HCT116 (cell line): ENCODE results near the gene RMP24.

Experiments used
- ATAC-seq: fragments of 200-7000 bp; cut with Tn5 transposase; 2 replicates; pipeline ENCODE4 v1.9.1; 2020; ENCODE audit warnings: mild to moderate bottlenecking, moderate library complexity
- BruUV-seq: library from RNA; stranded (reverse); fragments of 400-500 nt; replicated peaks from 2 replicates; lab custom pipeline; 2021; lab: Mats Ljungman, UMichigan
- CTCF ChIA-PET: fragments of 300-600 bp; sonication (Branson Sonifier 250); formaldehyde crosslinking; loops from one replicate; lab custom pipeline; 2021; ENCODE audit warnings: antibody characterized with exemption; lab: Charles Lee
- POLR2A ChIA-PET: fragments of 300-600, 350-600 bp; sonication (Branson Sonifier 250); formaldehyde crosslinking; loops from one replicate; lab custom pipeline; 2021; ENCODE audit warnings: antibody characterized with exemption; lab: Charles Lee
- RAD21 ChIA-PET, 2 experiments: fragments of 300-600 bp; sonication (Branson Sonifier 250); formaldehyde crosslinking; loops; one replicate each; lab custom pipeline; 2023; ENCODE audit warnings: low total read pairs in 2 of 2; ENCODE audit not compliant: uncharacterized antibody in 2 of 2, unreplicated experiment in 2 of 2, low non-redundant PET in 1 of 2; lab: Charles Lee
- DNase-seq: peaks from one replicate; pipeline ENCODE4 v3.0.0-alpha.2; 2010; ENCODE audit warnings: low read depth, low spot score
- H2AFZ ChIP-seq: fragments of 200-600 bp; shearing (Covaris generic), sonication (generic); 2 replicates; pipeline ENCODE4 v1.6.1; 2017; ENCODE audit warnings: low read depth, mixed run types, mixed read lengths, antibody characterized with exemption, low read length; ENCODE audit not compliant: poor library complexity, severe bottlenecking
- H3K27ac ChIP-seq: 2 replicates; pipeline ENCODE4 v1.5.1; 2012; ENCODE audit warnings: low read depth, low read length
- H3K27me3 ChIP-seq: fragments of 200-600 bp; sonication (generic); 2 replicates; pipeline ENCODE4 v1.6.1; 2016; ENCODE audit warnings: mixed run types, low read length, mixed read lengths; ENCODE audit not compliant: insufficient read depth
- H3K36me3 ChIP-seq, 2 experiments: fragments of 200-500 bp in 1 of 2; fragments of 200-600 bp in 1 of 2; sonication (Bioruptor generic) in 1 of 2; sonication (generic) in 1 of 2; 2 replicates each; pipeline versions ENCODE4 v1.5.1 to v1.6.1; 2014 to 2016; ENCODE audit warnings: low read length in 2 of 2, inconsistent platforms in 1 of 2, mixed read lengths in 1 of 2, mixed run types in 1 of 2; ENCODE audit not compliant: insufficient read depth in 2 of 2, control insufficient read depth in 1 of 2
- H3K4me1 ChIP-seq, 2 experiments: fragments of 200-600 bp in 1 of 2; sonication (generic) in 1 of 2; 2 replicates each; pipeline versions ENCODE4 v1.5.1 to v1.6.1; 2012 to 2017; ENCODE audit warnings: low read length in 2 of 2, inconsistent platforms in 1 of 2, mild to moderate bottlenecking in 1 of 2, mixed read lengths in 1 of 2, mixed run types in 1 of 2, moderate library complexity in 1 of 2; ENCODE audit not compliant: insufficient read depth in 2 of 2, control insufficient read depth in 1 of 2
- H3K4me2 ChIP-seq: fragments of 200-600 bp; sonication (generic); 2 replicates; pipeline ENCODE4 v1.6.1; 2017; ENCODE audit warnings: mixed run types, low read length, mixed read lengths
- H3K4me3 ChIP-seq, 2 experiments: fragments of 200-600 bp in 1 of 2; sonication (generic) in 1 of 2; replicated peaks in 1 of 2; 2 replicates each; pipeline ENCODE4 v1.5.1; 2011 to 2016; ENCODE audit warnings: low read length in 2 of 2, control low read depth in 1 of 2, low read depth in 1 of 2, mild to moderate bottlenecking in 1 of 2, mixed read lengths in 1 of 2, mixed run types in 1 of 2
- H3K79me2 ChIP-seq: fragments of 200-600 bp; sonication (generic); 2 replicates; pipeline ENCODE4 v1.6.1; 2017; ENCODE audit warnings: mild to moderate bottlenecking, mixed run types, low read length, moderate library complexity, mixed read lengths; ENCODE audit not compliant: insufficient read depth
- H3K9ac ChIP-seq: fragments of 200-600 bp; sonication (generic); 2 replicates; pipeline ENCODE4 v1.6.1; 2016; ENCODE audit warnings: low read length, mixed read lengths
- H3K9me2 ChIP-seq: fragments of 200-600 bp; sonication (generic), shearing (Covaris generic); 2 replicates; pipeline ENCODE4 v1.6.1; 2017; ENCODE audit warnings: mixed run types, mild to moderate bottlenecking, moderate library complexity; ENCODE audit not compliant: insufficient read depth
- H3K9me3 ChIP-seq, 2 experiments: fragments of 200-500 bp in 1 of 2; fragments of 200-600 bp in 1 of 2; sonication (Bioruptor generic) in 1 of 2; sonication (generic) in 1 of 2; 2 replicates each; pipeline ENCODE4 v1.6.1; 2014 to 2017; ENCODE audit warnings: low read length in 2 of 2, mixed read lengths in 2 of 2, inconsistent platforms in 1 of 2, low read depth in 1 of 2, mild to moderate bottlenecking in 1 of 2, mixed run types in 1 of 2, moderate library complexity in 1 of 2; ENCODE audit not compliant: control insufficient read depth in 1 of 2, insufficient read depth in 1 of 2
- H4K20me1 ChIP-seq: fragments of 200-600 bp; sonication (generic), shearing (Covaris generic); 2 replicates; pipeline ENCODE4 v1.6.1; 2017; ENCODE audit warnings: mixed run types, mild to moderate bottlenecking, moderate library complexity; ENCODE audit not compliant: insufficient read depth
- CBX3 ChIP-seq: IDR thresholded peaks from 2 replicates; pipeline ENCODE4 v1.6.1; 2012; ENCODE audit warnings: low read depth
- CEBPB ChIP-seq: IDR thresholded peaks from 2 replicates; pipeline ENCODE4 v1.6.1; 2012; ENCODE audit warnings: low read depth
- ELF1 ChIP-seq: IDR thresholded peaks from 2 replicates; pipeline ENCODE4 v1.6.1; 2012; ENCODE audit warnings: low read depth, borderline replicate concordance
- EZH2 ChIP-seq: fragments of 200-600 bp; sonication (generic); IDR thresholded peaks from 2 replicates; pipeline ENCODE4 v1.6.1; 2017; ENCODE audit warnings: antibody characterized with exemption, mixed run types
- EZH2phosphoT487 ChIP-seq: fragments of 200-600 bp; IDR thresholded peaks from 2 replicates; pipeline ENCODE4 v1.6.1; 2018; ENCODE audit warnings: antibody characterized with exemption, borderline replicate concordance
- JUND ChIP-seq: IDR thresholded peaks from 2 replicates; pipeline ENCODE4 v1.6.1; 2012
- RAD21 ChIP-seq: IDR thresholded peaks from 2 replicates; pipeline ENCODE4 v1.6.1; 2012; ENCODE audit warnings: low read depth, mild to moderate bottlenecking
- SIN3A ChIP-seq: IDR thresholded peaks from 2 replicates; pipeline ENCODE4 v1.6.1; 2012; ENCODE audit warnings: low read depth
- SRF ChIP-seq: IDR thresholded peaks from 2 replicates; pipeline ENCODE4 v1.6.1; 2012; ENCODE audit warnings: low read depth
- YY1 ChIP-seq: IDR thresholded peaks from 2 replicates; pipeline ENCODE4 v1.6.1; 2011; ENCODE audit warnings: low read length, low read depth, moderate library complexity, mild to moderate bottlenecking; ENCODE audit not compliant: insufficient replicate concordance; ENCODE audit errors: extremely low read depth
- ZFX ChIP-seq: fragments of 450-650 bp; IDR thresholded peaks from 2 replicates; pipeline ENCODE4 v1.6.1; 2017
- ZNF274 ChIP-seq: fragments of 200-500 bp; sonication (Bioruptor generic); IDR thresholded peaks from 2 replicates; pipeline ENCODE4 v1.6.1; 2014; ENCODE audit warnings: mild to moderate bottlenecking, low read depth, low read length, inconsistent platforms
- intact Hi-C: fragments of 100-400 bp; cut with micrococcal nuclease; formaldehyde crosslinking; loops from 2 replicates; pipeline ENCODE4 v1.10.0; 2022
- TF ChIP-seq, protein P1 (sequence below), 3 experiments: fragments of 200-600 bp in 1 of 3; sonication (generic) in 1 of 3; IDR thresholded peaks in 2 of 3; conservative IDR thresholded peaks in 1 of 3; 2 replicates each; pipeline ENCODE4 v1.5.1; 2012 to 2017; ENCODE audit warnings: low read depth in 2 of 3, low read length in 2 of 3, antibody characterized with exemption in 1 of 3, borderline replicate concordance in 1 of 3, control low read depth in 1 of 3, mild to moderate bottlenecking in 1 of 3, mixed read lengths in 1 of 3, mixed run types in 1 of 3, moderate library complexity in 1 of 3; ENCODE audit not compliant: insufficient read depth in 1 of 3
- TF ChIP-seq, protein P2 (sequence below): IDR thresholded peaks from 2 replicates; pipeline ENCODE4 v1.6.1; 2012; ENCODE audit warnings: low read depth
- TF ChIP-seq, protein P3 (sequence below): IDR thresholded peaks from 2 replicates; pipeline ENCODE4 v1.6.1; 2012
- TF ChIP-seq, protein P4 (sequence below): IDR thresholded peaks from 2 replicates; pipeline ENCODE4 v1.6.1; 2012

RMP24 gene

DNA sequence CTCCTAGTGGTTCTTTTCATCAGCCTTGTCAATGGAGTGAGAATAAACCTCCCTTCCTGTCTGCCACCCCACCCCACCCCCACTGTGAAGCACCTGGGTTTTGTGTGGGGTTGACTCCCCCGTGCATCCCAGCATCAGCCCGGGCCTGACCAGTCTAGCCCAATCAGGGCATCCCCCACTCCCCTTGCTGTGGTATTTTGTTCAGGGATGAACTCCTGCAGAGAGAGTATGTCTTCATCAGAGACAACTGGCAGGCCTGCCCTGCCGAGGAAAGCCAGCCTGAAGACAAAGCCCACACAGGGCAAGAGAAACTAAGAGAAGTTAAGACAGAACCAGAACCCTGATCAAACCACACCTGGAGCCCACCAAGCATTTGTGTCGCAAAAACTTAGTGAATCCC is 36.7 kb upstream of the RMP24 start (continued):
- TF ChIP-seq, protein P1, sequence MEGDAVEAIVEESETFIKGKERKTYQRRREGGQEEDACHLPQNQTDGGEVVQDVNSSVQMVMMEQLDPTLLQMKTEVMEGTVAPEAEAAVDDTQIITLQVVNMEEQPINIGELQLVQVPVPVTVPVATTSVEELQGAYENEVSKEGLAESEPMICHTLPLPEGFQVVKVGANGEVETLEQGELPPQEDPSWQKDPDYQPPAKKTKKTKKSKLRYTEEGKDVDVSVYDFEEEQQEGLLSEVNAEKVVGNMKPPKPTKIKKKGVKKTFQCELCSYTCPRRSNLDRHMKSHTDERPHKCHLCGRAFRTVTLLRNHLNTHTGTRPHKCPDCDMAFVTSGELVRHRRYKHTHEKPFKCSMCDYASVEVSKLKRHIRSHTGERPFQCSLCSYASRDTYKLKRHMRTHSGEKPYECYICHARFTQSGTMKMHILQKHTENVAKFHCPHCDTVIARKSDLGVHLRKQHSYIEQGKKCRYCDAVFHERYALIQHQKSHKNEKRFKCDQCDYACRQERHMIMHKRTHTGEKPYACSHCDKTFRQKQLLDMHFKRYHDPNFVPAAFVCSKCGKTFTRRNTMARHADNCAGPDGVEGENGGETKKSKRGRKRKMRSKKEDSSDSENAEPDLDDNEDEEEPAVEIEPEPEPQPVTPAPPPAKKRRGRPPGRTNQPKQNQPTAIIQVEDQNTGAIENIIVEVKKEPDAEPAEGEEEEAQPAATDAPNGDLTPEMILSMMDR (IDR thresholded peaks at IDR 0.05 in 2 of 3, conservative IDR thresholded peaks at IDR 0.05 in 1 of 3; ENCODE audit: borderline replicate concordance in 1 of 3, insufficient read depth in 1 of 3, low read depth in 2 of 3, low read length in 2 of 3) = no peak
- TF ChIP-seq RAD21 (no peak), SIN3A (no peak), SRF (no peak), ELF1 (no peak), ZNF274 (no peak), ZFX (no peak), YY1 (no peak), EZH2phosphoT487 (no peak)

DNA sequence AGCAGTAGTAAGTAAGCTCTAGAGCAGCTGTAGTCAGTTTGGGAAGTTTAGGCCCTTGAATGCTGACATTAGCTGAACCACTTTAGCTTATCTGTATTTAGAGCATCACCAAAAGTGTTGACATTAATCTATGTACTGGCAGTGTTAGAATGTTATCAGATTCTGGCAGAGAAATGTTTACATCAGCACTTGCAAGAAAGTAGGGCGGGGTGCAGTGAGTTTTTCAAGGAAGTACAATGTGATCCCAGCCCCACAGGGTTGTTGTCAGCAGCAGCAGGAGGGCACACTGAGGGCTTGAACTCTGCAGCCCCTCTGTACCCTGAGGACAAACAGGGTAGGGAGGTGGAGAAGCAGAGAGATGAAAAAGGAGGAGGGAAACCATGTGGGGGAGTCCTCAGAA is 35.5 kb upstream of the RMP24 start:
- H3K36me3 ChIP-seq = no peaks in the 10 kb centered on the region
- H3K27me3 ChIP-seq = no peaks in the 10 kb centered on the region
- H3K79me2 ChIP-seq = no peaks in the 10 kb centered on the region
- H3K4me2 ChIP-seq = no peak overlapping the region
- ATAC-seq (no peak), DNase-seq (no peak)
- CTCF ChIA-PET = interaction anchor here (2.1 kb wide), 1 partner anchor 13 kb away, joined by 15 read pairs; no protein-coding TSS in a partner anchor
- H4K20me1 ChIP-seq = no peaks in the 10 kb centered on the region
- BruUV-seq = no TSS peak
- H3K4me3 ChIP-seq = no peak overlapping the region
- RAD21 ChIA-PET = no interaction called here
- H3K9me2 ChIP-seq = no peaks in the 10 kb centered on the region
- H3K4me1 ChIP-seq = no peaks in the 10 kb centered on the region
- intact Hi-C loops = no loop called here
- POLR2A ChIA-PET = interaction anchor here (0.6 kb wide), 1 partner anchor 724 kb away, joined by 4 read pairs; no protein-coding TSS in a partner anchor
- no peak overlapping the region for H2AFZ ChIP-seq
- no peak overlapping the region for H3K9ac ChIP-seq
- no peaks in the 10 kb centered on the region for H3K9me3 ChIP-seq
- TF ChIP-seq, protein P2, sequence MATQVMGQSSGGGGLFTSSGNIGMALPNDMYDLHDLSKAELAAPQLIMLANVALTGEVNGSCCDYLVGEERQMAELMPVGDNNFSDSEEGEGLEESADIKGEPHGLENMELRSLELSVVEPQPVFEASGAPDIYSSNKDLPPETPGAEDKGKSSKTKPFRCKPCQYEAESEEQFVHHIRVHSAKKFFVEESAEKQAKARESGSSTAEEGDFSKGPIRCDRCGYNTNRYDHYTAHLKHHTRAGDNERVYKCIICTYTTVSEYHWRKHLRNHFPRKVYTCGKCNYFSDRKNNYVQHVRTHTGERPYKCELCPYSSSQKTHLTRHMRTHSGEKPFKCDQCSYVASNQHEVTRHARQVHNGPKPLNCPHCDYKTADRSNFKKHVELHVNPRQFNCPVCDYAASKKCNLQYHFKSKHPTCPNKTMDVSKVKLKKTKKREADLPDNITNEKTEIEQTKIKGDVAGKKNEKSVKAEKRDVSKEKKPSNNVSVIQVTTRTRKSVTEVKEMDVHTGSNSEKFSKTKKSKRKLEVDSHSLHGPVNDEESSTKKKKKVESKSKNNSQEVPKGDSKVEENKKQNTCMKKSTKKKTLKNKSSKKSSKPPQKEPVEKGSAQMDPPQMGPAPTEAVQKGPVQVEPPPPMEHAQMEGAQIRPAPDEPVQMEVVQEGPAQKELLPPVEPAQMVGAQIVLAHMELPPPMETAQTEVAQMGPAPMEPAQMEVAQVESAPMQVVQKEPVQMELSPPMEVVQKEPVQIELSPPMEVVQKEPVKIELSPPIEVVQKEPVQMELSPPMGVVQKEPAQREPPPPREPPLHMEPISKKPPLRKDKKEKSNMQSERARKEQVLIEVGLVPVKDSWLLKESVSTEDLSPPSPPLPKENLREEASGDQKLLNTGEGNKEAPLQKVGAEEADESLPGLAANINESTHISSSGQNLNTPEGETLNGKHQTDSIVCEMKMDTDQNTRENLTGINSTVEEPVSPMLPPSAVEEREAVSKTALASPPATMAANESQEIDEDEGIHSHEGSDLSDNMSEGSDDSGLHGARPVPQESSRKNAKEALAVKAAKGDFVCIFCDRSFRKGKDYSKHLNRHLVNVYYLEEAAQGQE = no peak
- TF ChIP-seq SRF = no peak
- no peak for TF ChIP-seq CEBPB
- no peak for TF ChIP-seq YY1
- no peak for TF ChIP-seq EZH2
- TF ChIP-seq CBX3 = no peak
- TF ChIP-seq, protein P1 (IDR thresholded peaks at IDR 0.05 in 2 of 3, conservative IDR thresholded peaks at IDR 0.05 in 1 of 3; ENCODE audit: borderline replicate concordance in 1 of 3, insufficient read depth in 1 of 3, low read depth in 2 of 3, low read length in 2 of 3) = no peak
- TF ChIP-seq, protein P3, sequence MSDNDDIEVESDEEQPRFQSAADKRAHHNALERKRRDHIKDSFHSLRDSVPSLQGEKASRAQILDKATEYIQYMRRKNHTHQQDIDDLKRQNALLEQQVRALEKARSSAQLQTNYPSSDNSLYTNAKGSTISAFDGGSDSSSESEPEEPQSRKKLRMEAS = no peak
- TF ChIP-seq JUND = no peak
- TF ChIP-seq EZH2phosphoT487 = no peak
- TF ChIP-seq ZNF274 = no peak
- no peak for TF ChIP-seq ELF1
- no peak for TF ChIP-seq ZFX
- TF ChIP-seq, protein P4, sequence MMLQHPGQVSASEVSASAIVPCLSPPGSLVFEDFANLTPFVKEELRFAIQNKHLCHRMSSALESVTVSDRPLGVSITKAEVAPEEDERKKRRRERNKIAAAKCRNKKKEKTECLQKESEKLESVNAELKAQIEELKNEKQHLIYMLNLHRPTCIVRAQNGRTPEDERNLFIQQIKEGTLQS = no peak
- H3K27ac ChIP-seq = no peak overlapping the region
